Stimulated activated CD4-positive, alpha-beta T cell treated with anti-CD3 and anti-CD28 coated beads, Interleukin-4, amount 100 ng/mL, for 1 hour (primary cell): ENCODE results near the gene KRTAP10-7.
"Not testable (repeated sequence)": the region's sequence is repeated elsewhere in the genome, so short reads cannot be mapped to it uniquely, and the experiment has no call there.

Experiments used
- DNase-seq: peaks from one replicate; pipeline ENCODE4 v3.0.0-alpha.2; 2020

The KRTAP10-7 gene

DNA sequence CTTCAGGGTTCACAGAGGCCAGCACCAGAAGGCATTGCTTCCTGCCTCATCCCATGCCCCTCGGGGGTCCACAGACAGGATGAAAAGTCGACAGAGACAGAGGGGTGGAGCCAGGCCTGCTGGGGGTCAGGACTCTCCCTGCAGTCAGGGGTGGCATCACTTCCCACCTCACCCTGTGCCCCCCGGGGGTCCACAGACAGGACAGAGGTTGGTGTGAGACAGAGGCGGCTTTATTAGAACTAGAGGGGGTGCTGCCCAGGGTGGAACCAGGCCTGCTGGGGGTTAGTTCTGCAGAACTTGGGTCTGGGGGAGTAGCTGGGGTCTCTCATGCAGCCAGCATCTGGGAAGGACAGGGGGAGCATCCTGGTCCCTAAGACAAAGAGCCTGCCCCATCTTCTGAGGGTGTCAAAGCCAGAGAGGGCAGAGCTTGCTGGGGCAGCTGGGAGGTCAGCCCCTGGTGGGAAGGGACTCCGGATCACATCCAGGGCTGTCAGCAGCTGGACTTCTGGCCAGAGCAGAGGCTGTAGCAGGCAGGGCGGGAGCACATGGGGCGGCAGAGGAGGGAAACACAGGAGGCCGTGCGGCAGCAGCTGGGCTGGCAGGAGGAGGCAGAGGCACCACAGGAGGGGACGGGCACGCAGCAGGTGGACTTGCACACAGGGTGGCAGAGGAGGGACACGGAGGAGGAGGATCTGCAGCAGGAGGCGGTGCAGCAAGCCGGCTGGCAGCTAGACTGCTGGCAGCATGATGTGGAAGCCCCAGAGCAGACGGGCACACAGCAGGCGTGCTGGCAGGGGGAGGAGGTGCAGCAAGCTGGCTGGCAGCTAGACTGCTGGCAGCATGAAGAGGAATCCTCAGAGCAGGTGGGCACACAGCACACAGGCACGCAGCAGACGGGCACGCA lies 9.2 kb upstream of the KRTAP10-7 start:
- DNase-seq = not testable (repeated sequence)

DNA sequence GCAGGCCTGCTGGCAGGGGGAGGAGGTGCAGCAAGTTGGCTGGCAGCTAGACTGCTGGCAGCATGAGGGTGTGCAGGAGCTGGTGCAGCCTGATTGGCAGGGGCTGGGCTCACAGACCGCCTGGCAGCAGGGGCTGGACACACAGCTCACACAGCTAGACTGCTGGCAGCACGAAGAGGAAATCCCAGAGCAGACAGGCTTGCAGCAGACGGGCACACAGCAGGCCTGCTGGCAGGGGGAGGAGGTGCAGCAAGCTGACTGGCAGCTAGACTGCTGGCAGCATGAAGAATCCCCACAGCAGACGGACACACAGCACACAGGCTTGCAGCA lies 8.6 kb upstream of the KRTAP10-7 start:
- DNase-seq = not testable (repeated sequence)

DNA sequence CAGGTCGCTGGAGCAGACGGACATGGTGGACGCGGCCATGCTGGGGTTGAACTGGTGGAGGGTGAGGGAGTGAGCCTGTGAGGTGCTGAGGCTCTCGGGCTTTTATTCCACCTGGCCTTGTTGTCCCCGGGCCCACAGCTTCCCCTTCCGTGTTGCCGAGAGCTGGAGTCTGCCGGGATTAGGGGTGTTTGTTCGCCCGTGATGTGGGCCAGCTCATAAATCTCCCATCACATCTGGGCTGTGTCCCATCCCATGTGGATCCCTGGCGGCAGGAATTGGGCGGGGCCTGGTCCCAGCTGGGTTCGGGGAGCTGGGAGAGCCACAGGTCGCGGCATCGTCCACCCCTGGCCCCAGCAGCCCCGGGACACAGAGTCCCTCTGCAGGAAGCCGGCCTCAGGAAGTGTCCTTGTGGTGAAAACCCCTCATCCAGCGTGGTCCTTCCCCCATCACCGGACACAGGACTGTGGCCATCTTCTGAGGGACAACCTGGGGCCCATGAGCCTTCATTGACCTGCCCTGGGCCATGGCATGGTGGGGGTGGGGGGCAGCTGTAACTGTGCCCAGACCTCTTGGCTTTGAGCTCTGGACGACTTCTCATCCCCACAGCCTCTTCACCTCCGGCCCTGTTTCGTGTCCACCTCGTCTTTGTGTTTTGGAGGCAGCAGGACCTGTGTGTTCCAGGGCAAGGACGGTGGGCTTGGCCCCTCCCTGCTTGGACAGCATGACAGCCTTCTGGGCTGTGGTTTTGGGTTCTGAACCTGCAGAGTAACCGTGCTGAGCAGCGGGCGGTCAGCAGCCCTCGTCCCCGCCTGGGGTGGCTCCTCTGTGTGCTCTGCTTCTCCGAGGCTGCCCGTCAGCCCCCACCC lies 7.7 kb upstream of the KRTAP10-7 start, which contains the start of gene KRTAP10-6:
TSS of gene KRTAP10-6 (minus strand) at position 60 of the 866 bp plus-strand sequence. CDS start at position 39, 21 bp downstream.
- DNase-seq = no peak

DNA sequence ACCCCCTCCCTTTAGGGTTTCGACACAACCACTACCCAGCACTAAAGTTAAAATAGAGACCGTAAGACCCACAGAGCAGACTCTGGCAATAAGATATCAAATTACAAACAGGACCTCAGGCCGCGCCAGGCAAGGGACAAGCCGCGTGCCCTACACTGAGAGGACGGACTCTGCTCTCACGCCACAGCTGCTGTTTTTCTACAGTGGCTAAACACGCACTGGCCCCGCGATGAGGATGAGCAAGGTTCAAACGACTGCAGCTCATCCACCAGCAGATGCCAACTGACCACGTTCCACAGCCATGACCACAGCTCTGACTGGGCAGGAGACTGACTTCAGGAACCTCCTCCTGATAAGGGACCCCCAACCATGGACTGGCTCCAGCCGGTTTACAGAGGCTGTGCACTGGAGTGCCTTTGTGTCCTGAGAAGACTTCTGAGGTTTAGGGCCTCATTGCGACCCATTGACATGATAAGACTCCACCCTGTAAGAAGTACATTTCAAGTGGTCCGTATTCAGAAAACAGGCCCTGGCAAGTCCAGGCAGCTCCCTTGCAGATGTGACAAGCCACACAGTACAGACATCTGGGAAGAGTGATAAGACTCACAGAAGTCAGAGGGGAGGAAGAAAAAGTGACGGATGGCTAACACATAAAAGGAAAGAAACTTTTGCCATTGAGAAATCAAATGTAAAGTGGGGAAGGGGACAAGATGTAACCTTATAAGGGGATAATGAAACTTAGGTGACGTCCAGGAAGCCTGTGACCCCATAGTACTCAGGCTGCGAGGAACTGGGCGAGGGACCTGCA lies 6.6 kb upstream of the KRTAP10-7 start:
- DNase-seq = no peak

DNA sequence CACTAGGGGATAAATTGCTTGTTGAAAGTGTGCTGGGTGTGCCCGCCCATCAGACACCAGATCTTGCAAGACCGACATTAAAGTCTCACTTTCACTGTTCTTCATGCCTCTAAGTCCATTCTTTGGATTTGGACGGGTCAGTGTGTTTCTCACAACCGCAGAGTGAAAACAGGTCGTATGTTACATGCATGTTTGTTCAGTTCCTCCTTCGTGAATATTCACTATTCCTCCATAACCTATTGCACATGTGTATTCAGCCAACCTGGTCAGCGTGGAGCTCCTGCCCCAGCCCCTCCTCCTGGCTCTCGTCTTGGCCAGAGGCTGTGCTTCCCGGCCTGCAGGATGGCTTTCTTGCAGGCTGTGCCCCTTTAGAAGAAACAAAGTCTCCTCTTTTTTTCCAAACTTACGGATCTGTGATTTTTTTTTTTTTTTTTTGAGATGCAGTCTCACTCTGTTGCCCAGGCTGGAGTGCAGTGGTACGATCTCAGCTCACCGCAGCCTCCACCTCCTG lies 5.9 kb upstream of the KRTAP10-7 start:
- DNase-seq = no peak

DNA sequence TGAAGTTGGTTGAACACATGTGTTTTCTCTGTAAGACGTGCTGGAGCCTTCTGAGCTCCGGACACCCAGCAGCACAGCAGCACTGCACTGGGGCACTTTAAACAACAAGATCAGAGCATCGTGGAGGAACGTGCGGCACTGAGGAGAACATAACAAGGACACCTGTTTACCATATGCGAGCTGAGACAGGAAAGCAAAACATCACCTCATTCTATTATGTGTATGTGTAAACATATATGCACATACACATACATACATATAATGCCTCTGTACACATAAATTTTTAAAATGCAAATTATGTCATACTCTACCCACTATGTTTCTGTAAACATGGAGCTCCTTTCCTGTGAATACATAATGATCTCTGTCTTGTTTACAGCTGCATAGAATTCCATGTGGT lies 4.9 kb upstream of the KRTAP10-7 start:
- DNase-seq = no peak

DNA sequence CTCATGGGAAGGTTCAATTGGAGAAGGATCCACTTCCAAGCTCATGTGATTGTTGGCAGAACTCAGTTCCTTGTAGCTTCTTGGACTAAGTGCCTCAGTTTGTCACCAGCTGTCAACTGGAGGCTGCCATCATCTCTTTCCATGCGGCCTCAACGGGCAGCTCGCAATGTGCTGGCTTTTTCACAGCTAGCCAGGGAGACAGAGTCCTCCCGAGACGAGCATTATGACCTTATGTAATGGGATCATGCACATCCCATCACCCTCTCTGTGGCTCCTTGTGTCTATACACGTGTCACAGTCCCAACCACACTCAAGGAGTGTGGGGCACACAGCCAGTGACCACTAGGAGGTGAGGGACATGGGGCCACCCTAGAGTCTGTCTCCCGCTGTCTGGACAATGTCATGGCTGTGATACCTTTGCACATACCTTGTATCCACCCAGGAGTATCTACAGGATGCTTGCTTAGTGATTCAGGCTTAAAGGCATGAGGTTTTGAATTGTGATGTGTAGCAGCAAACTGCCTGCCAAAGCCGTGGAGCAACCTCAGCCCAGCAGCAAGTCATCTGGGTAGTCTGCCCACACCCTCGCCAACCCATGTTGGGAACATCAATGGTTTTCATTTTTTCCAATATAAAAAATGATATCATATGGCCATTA lies 4.2 kb upstream of the KRTAP10-7 start:
- no peak for DNase-seq

DNA sequence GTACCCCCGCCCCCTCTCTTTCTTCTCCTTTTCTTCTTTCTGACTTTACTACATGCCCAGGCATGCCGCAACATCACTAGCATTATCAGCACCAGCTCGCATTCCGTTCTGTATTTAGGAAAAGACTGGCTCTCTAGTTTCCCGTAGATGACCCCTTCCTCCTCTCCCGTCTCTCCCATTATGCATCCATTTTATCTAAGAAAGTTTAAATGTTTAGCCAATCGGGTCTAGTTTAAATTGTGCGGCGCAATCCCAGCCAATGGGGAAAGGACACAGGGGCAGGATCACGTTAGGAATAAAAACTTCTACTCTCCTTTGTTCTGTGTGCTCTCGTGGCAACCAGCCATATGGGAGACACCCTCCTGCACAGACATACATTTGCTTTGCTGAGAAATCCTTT lies 2.3 kb upstream of the KRTAP10-7 start:
- no peak for DNase-seq

DNA sequence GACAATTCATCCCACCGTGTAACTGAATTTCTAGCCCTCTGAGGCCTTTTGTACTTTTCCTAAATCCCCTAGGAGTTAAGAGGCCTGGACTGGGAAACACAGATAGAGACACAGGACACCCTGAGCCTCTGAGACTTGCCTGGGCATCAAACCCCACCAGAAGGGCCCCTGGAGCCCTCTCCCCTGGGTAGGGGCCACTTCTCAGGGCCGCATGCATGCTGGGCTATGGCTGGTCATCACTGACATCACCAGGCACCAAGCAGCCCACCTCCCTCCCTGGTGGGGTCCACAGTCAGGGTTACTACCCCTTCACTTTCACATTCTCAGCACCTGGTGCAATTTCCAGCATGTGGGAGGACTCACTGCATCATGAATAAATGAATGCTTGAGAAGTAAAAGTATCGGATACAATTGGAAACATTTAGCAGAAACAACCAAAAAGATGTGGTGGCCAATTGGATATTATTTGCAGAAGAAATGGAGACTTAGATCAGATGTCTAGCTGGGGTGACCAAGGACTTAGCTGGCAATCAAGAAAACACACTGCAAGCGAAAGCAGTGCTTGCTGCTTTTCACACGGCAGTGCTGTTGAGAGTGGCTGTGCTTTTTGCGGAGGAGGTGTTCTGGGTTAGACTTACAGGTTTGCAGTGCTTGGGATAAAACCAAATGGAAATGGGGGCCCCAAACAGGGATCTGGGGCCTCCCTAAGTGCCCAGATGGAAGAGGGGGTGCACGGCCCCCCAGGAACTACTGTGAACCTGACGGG lies 950 bp upstream of the KRTAP10-7 start:
- no peak for DNase-seq

DNA sequence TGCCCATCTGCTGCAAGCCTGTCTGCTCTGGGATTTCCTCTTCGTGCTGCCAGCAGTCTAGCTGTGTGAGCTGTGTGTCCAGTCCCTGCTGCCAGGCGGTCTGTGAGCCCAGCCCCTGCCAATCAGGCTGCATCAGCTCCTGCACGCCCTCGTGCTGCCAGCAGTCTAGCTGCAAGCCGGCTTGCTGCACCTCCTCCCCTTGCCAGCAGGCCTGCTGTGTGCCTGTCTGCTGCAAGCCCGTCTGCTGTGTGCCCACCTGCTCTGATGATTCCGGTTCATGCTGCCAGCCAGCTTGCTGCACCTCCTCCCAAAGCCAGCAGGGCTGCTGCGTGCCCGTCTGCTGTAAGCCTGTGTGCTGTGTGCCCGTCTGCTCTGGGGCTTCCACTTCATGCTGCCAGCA lies 694 bp downstream of the KRTAP10-7 start:
- not testable (repeated sequence) for DNase-seq

DNA sequence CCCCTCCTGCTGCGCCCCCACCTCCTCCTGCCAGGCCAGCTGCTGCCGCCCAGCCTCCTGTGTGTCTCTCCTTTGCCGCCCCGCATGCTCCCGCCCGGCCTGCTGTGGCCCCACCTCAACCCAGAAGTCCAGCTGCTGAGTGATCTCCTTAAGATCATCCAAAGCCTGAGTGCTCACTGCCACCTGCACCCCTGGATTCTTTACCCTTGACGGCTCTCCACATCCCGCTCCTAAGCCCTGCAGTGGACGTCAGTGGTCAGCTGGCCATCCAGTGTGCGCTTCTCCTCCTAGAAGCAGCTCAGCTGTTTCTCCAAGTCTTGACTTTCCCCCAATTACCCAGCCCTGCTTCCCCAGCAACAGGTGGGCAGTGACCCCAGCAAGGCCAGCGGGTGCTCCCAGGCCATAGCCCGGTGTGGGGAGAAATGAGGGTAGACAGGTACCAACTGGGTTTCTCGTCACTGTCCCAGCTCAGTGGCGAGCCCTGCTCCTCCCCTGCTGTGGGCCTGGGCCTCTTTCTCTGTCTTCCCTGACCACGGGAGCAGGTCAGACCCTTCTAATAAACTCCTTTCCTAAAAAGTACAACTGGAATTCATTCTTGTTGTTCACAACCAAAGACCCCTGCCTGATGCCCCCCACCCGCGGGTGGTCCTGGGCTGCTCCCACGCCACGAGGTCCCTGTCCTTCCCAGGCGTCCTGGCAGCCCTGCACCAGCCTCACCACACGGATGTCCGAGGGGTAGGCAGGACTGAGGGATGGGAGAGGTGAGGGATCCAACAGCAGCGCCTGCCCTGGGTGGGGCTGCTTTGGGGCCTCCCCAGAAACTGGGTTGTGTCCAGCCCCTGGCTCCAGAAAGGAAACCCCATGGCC lies 1.4 kb downstream of the KRTAP10-7 start:
- DNase-seq = no peak

DNA sequence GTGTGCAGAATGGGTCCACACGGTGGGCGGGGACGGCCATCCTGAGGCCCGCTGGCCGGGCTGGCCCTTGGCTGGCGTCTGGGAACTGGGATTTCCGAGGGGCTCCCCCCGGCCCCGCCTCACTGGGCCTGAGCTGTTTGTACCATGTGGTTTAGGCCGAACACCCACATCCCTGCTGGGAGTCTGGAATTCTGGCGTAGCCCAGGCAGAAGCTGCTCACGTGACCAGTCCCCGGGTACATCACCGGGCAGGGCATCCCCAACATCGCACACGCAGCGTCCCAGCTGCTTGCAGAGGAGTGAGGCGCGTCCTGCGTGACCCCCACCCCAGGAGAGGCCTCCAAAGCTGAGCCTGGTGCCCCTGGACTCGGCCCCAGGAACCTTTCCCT lies 2.1 kb downstream of the KRTAP10-7 start:
- no peak for DNase-seq

DNA sequence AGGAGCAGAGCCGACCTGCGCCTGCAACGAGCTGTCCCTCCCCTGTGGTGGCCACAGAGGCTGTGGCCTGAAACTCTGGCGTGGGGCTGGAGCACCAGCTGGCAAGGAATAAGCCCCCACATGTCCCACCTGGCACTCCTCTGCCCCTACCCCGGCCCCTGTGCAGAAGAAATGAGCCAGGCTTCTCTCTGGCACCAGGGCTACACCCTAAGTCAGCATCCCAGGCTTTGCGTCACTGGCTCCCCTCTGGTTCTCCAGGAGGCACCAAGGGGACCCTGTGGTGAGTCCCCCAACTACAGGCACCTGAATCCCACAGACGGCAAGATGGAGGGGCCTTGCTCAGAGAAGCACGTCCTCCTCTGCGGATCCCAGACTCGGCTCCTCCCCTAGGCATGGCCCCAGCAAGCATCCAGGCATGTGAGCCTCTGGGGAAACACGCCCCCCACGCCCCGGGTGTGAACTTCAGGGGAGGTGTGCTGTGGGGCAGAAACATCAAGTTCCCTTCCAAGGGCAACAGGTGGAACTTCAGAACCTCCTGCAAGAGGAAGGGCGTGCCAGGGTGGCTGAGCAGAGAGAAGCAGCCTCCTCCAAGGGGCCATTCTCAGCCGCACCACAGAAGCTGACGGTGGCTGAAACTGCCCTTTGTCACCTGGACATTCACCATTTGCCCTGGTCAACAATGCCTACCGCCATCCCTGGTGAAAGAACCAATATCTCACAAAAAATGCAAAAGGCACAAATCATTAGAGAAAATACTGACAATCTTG lies 2.9 kb downstream of the KRTAP10-7 start:
- DNase-seq = no peak

DNA sequence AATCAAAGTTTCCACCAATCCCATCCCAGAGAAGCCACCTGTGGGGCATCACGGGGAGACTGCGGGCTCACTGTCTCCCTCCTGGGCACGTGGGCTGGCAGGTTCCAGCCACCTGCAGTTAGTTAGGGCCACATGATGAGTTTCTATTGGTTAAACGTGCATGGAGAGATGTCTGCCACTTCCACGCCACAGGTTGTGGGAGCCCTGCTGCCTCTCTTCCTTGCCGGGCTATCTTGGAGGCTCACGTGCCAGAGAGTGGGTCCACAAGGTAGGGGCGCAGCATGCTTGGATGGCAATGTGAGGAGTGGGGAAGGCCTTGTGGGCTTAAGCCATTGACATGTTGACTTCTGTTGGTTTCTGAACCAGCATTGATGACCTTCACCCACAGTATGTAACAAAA lies 3.5 kb downstream of the KRTAP10-7 start:
- DNase-seq = no peak

DNA sequence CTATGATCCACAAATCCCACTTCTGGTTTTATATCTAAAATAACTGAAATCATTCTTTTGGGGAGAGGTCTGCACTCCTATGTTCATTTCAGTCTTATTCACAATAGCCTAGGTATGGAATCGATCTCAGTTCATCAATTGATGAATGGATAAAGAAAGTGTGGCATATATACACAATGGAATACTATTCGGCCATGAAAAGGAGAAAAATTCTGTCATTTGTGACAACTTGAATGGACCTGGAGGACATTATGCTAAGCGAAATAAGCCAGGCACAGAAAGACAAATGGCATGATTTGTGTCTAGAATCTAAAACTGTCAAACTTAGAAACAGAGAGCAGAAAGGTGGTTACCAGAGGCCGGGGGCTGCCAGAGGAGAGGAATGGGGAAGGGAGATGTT lies 6.1 kb downstream of the KRTAP10-7 start:
- DNase-seq = no peak

DNA sequence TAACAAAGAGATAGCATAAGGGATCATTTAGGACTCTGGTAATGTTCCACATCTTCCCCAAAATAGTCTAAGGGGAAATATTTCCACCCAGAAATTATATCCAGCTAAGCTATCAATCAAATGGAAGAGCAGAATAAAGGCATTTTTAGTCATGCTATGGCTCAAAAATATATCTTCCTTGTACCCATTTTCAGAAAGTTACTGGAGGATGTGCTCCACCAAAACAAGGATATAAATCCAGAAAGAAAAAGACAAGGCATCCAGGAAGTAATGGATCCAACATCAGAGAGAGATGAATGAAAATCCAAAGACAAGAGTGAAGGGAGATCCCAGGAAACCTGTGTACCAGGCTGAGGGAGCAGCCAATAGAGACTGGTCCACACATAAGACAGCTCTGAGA lies 8.8 kb downstream of the KRTAP10-7 start:
- no peak for DNase-seq

DNA sequence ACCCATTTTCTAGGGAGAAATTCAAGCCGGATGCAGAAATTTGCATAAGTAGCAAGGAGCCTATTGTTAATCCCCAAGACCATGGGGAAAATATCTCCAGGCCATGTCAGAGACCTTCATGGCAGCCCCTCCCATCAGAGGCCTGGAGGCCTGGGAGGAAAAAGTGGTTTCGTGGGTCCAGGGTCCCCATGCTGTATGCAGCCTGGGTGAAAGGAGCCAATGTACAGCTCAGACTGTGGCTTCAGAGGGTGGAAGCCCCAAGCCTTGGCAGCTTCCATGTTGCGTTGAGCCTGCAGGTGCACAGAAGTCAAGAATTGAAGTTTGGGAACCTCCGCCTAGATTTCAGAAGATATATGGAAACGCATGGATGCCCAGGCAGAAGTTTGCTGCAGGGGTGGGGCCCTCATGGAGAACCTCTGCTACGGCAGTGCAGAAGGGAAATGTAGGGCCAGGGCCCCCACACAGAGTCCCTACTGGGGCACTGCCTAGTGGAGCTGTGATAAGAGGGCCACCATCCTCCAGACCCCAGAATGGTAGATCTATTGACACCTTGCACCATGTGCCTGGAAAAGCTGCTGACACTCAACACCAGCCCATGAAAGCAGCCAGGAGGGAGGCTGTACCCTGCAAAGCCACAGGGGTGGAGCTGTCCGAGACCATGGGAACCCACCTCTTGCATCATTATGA lies 9.9 kb downstream of the KRTAP10-7 start:
- DNase-seq = not testable (repeated sequence)

DNA sequence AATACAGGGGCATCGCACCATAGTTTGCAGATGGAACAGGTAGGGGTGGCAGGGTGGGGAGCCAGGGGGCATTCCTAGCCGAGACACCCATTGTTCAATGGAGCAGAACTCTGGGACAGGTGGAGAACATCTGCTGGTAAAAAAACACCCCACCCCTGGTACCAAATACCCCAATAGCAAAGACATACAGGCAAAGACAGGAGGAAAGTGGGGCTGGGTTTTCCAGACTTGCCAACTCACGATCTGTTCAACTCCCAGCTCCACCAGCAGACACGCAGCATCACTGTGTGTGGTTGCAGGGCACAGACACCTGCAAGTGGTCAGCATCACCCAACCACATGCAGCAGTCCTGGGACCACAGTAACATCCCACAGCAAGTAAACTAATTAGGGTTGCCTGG lies 11.2 kb downstream of the KRTAP10-7 start:
- no peak for DNase-seq

DNA sequence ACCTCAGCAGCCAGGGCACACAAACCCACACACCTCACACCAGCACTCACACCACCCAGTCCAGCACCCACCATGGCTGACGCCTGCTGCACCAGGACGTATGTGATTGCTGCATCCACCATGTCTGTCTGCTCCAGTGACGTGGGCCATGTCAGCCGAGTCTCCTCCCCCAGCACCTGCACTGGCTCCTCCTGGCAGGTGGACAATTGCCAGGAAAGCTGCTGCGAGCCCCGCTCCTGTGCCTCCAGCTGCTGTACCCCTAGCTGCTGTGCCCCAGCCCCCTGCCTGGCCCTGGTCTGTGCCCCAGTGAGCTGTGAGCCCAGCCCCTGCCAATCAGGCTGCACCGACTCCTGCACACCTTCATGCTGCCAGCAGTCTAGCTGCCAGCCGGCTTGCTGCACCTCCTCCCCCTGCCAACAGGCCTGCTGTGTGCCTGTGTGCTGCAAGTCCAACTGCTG lies 11.7 kb downstream of the KRTAP10-7 start, which contains the start of gene KRTAP10-8:
TSS of gene KRTAP10-8 (plus strand) at position 51 of the 458 bp plus-strand sequence. CDS start at position 73, 22 bp downstream.
- DNase-seq = no peak
